GM18511 (cell line): ENCODE results near the gene STAT5B.

ENCODE experiments used
- ATAC-seq: cut with Tn5 transposase; IDR thresholded peaks from one replicate; pipeline ENCODE4 v1.9.1; 2021; ENCODE audit warnings: mild to moderate bottlenecking, moderate library complexity; ENCODE audit not compliant: unreplicated experiment

STAT5B gene

GRCh38 chr17:42153919-42154742, 122.1 kb downstream of the STAT5B start:
- ATAC-seq, result no peak
